H7 (cell line): ENCODE data around the gene COG5. TPM values are rescaled to one million over a fixed set of nuclear protein-coding genes. Genes with fewer than 3 reads are reported as not detected.
"Not testable (repeated sequence)": the region's sequence is repeated elsewhere in the genome, so short reads cannot be mapped to it uniquely, and the experiment has no call there.

Experiments used
- DNase-seq: peaks from one replicate; pipeline ENCODE4 v3.0.0; 2012
- H3K27me3 ChIP-seq: 2 replicates; pipeline ENCODE4 v1.6.0; 2011; ENCODE audit warnings: mild to moderate bottlenecking, low read length; ENCODE audit not compliant: control insufficient read depth, insufficient read depth
- H3K36me3 ChIP-seq: replicated peaks from 2 replicates; pipeline ENCODE4 v1.5.1; 2011; ENCODE audit warnings: low read length; ENCODE audit not compliant: control insufficient read depth, insufficient read depth
- H3K4me3 ChIP-seq: 2 replicates; pipeline ENCODE4 v1.5.1; 2011; ENCODE audit warnings: low read depth, mild to moderate bottlenecking, control low read depth, low read length, moderate library complexity; ENCODE audit not compliant: insufficient read depth
- total RNA-seq: library from RNA; depleted of rRNA; stranded (reverse); fragments of >200 nt; shearing (Covaris generic); gene quantifications from 2 replicates; pipeline ENCODE4 v1.2.3, GENCODE V29; 2014; rRNA removed

Gene COG5
- total RNA-seq, 1 experiment from 2014 or later: 13.5 TPM

GRCh38 chr7:107164092-107164491 is 399.6 kb downstream of the COG5 start:
- DNase-seq: no peak
- Histone ChIP-seq H3K36me3 (no peaks in the 10 kb centered on the region; the same call in none of the 2 replicates), H3K27me3 (no peaks in the 10 kb centered on the region), H3K4me3 (no peak overlapping the region)

GRCh38 chr7:107162475-107162874 is 401.2 kb downstream of the COG5 start:
- no peak overlapping the region for H3K4me3 ChIP-seq

GRCh38 chr7:107161415-107161814 is 402.3 kb downstream of the COG5 start:
- no peak overlapping the region for H3K4me3 ChIP-seq
- no peaks in the 10 kb centered on the region for H3K27me3 ChIP-seq
- no peak for DNase-seq
- no peaks in the 10 kb centered on the region; the same call in none of the 2 replicates for H3K36me3 ChIP-seq

More at GRCh38 chr7:107162475-107162874, 401.2 kb downstream of the COG5 start:
- no peak for DNase-seq
- Histone ChIP-seq H3K36me3 (no peaks in the 10 kb centered on the region; the same call in none of the 2 replicates), H3K27me3 (no peaks in the 10 kb centered on the region)

DNA sequence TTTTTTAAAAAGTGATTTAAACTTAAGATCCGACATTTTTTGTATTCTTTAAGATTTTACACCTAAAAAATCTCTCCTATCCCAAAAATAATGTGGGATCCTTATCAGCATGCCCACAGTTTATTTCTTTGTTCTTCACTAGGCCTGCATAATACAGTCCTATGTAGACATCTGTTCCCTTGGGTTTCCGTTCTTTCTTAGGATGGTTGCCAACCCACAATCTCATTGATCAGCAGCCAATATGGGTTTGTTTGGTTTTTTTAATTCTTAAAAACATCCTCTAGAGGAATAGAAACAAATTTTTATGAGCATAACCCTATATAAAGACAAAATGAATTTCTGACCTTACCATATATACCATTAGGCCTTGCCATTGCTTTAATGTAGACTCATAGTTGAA is 403.3 kb downstream of the COG5 start:
- no peaks in the 10 kb centered on the region; the same call in none of the 2 replicates for H3K36me3 ChIP-seq
- H3K4me3 ChIP-seq: no peak overlapping the region
- no peak for DNase-seq
- H3K27me3 ChIP-seq: no peaks in the 10 kb centered on the region

DNA sequence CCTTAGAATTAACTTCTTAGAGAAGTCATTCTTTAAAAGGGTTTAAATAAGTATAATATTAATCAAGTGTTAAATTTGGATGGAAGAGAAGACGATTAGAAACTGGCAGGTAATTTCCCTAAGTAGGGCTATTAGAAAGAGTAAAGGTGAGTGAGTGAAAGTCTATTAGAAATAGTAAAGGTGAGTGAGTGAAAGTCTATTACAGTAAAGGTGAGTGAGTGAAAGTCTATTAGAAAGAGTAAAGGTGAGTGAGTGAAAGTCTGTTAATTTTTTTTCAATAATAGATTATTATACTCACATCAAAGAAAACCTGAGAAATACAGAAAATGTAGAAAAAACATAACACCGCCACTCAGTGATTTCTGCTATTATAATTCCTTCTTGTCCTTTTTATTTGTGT is 405.7 kb downstream of the COG5 start:
- Histone ChIP-seq H3K27me3 (no peaks in the 10 kb centered on the region), H3K4me3 (no peak overlapping the region), H3K36me3 (no peaks in the 10 kb centered on the region; the same call in none of the 2 replicates)
- DNase-seq: no peak

- DNase-seq: no peak
- Histone ChIP-seq H3K36me3 (peaks cover 2% of the 10 kb centered on the region), H3K27me3 (no peaks in the 10 kb centered on the region), H3K4me3 (no peak overlapping the region)
Observed at GRCh38 chr7:107157091-107157490, 406.6 kb downstream of the COG5 start.

DNA sequence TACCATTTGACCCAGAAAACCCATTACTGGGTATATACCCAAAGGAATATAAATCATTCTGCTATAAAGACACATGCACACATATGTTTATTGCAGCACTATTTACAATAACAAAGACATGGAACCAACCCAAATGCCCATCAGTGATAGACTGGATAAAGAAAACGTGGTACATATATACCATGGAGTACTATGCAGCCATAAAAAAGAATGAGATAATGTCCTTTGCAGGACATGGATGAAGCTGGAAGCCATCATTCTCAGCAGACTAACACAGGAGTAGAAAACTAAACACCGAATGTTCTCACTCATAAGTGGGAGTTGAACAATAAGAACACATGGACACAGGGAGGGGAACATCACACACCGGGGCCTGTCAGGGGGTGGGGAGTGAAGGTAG is 408.0 kb downstream of the COG5 start:
- DNase-seq, H3K27me3 ChIP-seq, H3K36me3 ChIP-seq, H3K4me3 ChIP-seq: not testable (repeated sequence)

DNA sequence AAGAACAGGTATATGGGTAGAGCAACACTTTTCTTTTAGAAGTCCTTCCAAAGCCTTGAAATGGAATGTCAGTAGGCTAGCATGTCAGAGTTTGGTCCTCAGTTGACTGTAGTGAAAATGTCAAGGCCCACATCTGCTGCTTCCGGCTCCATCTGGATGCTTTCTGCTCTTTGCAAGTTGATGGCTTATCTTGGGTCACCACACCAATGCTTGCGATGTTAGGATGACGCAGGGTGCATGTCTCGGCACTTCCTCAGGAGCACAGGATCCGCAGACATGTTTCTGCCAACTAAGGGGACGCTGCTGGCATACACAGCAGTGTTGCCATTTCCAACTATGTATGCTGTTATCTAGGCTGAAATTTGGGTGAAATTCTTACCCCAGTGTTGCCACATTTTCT is 408.9 kb downstream of the COG5 start:
- Histone ChIP-seq H3K36me3 (peaks cover 2% of the 10 kb centered on the region), H3K4me3 (no peak overlapping the region), H3K27me3 (no peaks in the 10 kb centered on the region)
- no peak for DNase-seq

- Histone ChIP-seq H3K36me3 (peaks cover 2% of the 10 kb centered on the region), H3K27me3 (no peaks in the 10 kb centered on the region), H3K4me3 (no peak overlapping the region)
- DNase-seq: no peak
Observed at GRCh38 chr7:107152011-107152410, 411.7 kb downstream of the COG5 start.

Other genes starting within 250 kb of the COG5 start
- not detected in 2 replicates for gene GPR22, start 93.9 kb downstream of the COG5 start, total RNA-seq
- 22.9 and 28.6 TPM in 2 replicates for gene DUS4L, start 51 bp upstream of the COG5 start, total RNA-seq
- gene BCAP29, start 16.3 kb upstream of the COG5 start, total RNA-seq: 26.8 and 31.0 TPM in 2 replicates
- 0.04 TPM in 1 of 2 replicates, not detected in the other for gene SLC26A4, start 96.9 kb upstream of the COG5 start, total RNA-seq
- gene CBLL1, start 180.2 kb upstream of the COG5 start, total RNA-seq: 28.1 and 28.2 TPM in 2 replicates
- gene SLC26A3, start 239.3 kb upstream of the COG5 start, total RNA-seq: not detected in 2 replicates